HEK293T (cell line): ENCODE measurements around the gene MGMT.

Experiments
- CTCF ChIA-PET: fragments of 350-600 bp; formaldehyde crosslinking; extraction: SDS; loops from one replicate; lab custom pipeline; 2021; ENCODE audit warnings: antibody characterized with exemption, inconsistent platforms; lab: Yijun Ruan, JAX
- POLR2A ChIA-PET: fragments of 350-600 bp; formaldehyde crosslinking; extraction: SDS; loops from one replicate; lab custom pipeline; 2020; ENCODE audit warnings: antibody characterized with exemption, inconsistent platforms; lab: Yijun Ruan, JAX
- DNase-seq: peaks from one replicate; pipeline ENCODE4 v3.0.0; 2012; ENCODE audit warnings: mixed read lengths; ENCODE audit errors: extremely low spot score
- ARNT ChIP-seq: fragments of 450-650 bp; IDR thresholded peaks from 2 replicates; pipeline ENCODE4 v1.6.1; 2017; ENCODE audit warnings: mild to moderate bottlenecking
- BHLHE40 ChIP-seq: fragments of 450-650 bp; IDR thresholded peaks from 2 replicates; pipeline ENCODE4 v1.6.1; 2016; ENCODE audit warnings: mild to moderate bottlenecking, moderate library complexity, borderline replicate concordance
- CTBP1 ChIP-seq: fragments of 450-650 bp; IDR thresholded peaks from 2 replicates; pipeline ENCODE4 v1.6.1; 2016; ENCODE audit warnings: borderline replicate concordance
- ELF4 ChIP-seq: fragments of 450-650 bp; IDR thresholded peaks from 2 replicates; pipeline ENCODE4 v1.6.1; 2017; ENCODE audit warnings: antibody characterized with exemption
- FOXA1 ChIP-seq: fragments of 450-650 bp; IDR thresholded peaks from 2 replicates; pipeline ENCODE4 v1.6.1; 2016; ENCODE audit warnings: mild to moderate bottlenecking
- FOXK2 ChIP-seq: fragments of 450-650 bp; IDR thresholded peaks from 2 replicates; pipeline ENCODE4 v1.6.1; 2016; ENCODE audit warnings: mild to moderate bottlenecking
- FOXM1 ChIP-seq: fragments of 450-650 bp; IDR thresholded peaks from 2 replicates; pipeline ENCODE4 v1.6.1; 2017; ENCODE audit warnings: mild to moderate bottlenecking, borderline replicate concordance
- HDGF ChIP-seq: fragments of 450-650 bp; IDR thresholded peaks from 2 replicates; pipeline ENCODE4 v1.6.1; 2017; ENCODE audit warnings: antibody characterized with exemption, borderline replicate concordance
- L3MBTL2 ChIP-seq: fragments of 450-650 bp; conservative IDR thresholded peaks from 2 replicates; pipeline ENCODE4 v1.6.1; 2016; ENCODE audit warnings: mild to moderate bottlenecking
- LEF1 ChIP-seq: fragments of 450-650 bp; IDR thresholded peaks from 2 replicates; pipeline ENCODE4 v1.6.1; 2017; ENCODE audit warnings: mild to moderate bottlenecking, borderline replicate concordance
- NFRKB ChIP-seq: fragments of 450-650 bp; IDR thresholded peaks from 2 replicates; pipeline ENCODE4 v1.6.1; 2016; ENCODE audit warnings: mild to moderate bottlenecking, moderate library complexity
- PKNOX1 ChIP-seq: fragments of 450-650 bp; IDR thresholded peaks from 2 replicates; pipeline ENCODE4 v1.6.1; 2016
- SP1 ChIP-seq: fragments of 450-650 bp; IDR thresholded peaks from 2 replicates; pipeline ENCODE4 v1.6.1; 2017
- SUZ12 ChIP-seq: fragments of 450-650 bp; IDR thresholded peaks from 2 replicates; pipeline ENCODE4 v1.6.1; 2016; ENCODE audit warnings: mild to moderate bottlenecking
- TARDBP ChIP-seq: fragments of 450-650 bp; IDR thresholded peaks from 2 replicates; pipeline ENCODE4 v1.6.1; 2016
- ZNF384 ChIP-seq: fragments of 450-650 bp; IDR thresholded peaks from 2 replicates; pipeline ENCODE4 v1.6.1; 2016

Gene MGMT

GRCh38 chr10:129514568-129515451 lies 47.8 kb downstream of the MGMT start:
- TF ChIP-seq PKNOX1 (no peak), TARDBP (no peak), ARNT (no peak), SUZ12 (no peak), CTBP1 (no peak), ELF4 (no peak)
- POLR2A ChIA-PET: no interaction called here
- CTCF ChIA-PET: no interaction called here
- no peak for DNase-seq

- TF ChIP-seq LEF1 (no peak), NFRKB (no peak)
- DNase-seq: no peak
- POLR2A ChIA-PET: no interaction called here
- CTCF ChIA-PET: no interaction called here
Observed at GRCh38 chr10:129516846-129517679, 50.0 kb downstream of the MGMT start.

GRCh38 chr10:129517680-129518057 lies 50.6 kb downstream of the MGMT start:
- DNase-seq: no peak
- no peak for TF ChIP-seq HDGF
- no peak for TF ChIP-seq ELF4
- no peak for TF ChIP-seq FOXK2
- no peak for TF ChIP-seq CTBP1
- ChIA-PET CTCF (no interaction called here), POLR2A (no interaction called here)

- TF ChIP-seq BHLHE40: no peak
- no peak for TF ChIP-seq L3MBTL2
- no peak for TF ChIP-seq TARDBP
- no peak for TF ChIP-seq SUZ12
- no peak for TF ChIP-seq FOXK2
- TF ChIP-seq NFRKB: no peak
- TF ChIP-seq PKNOX1: no peak
- TF ChIP-seq FOXA1: no peak
- no peak for TF ChIP-seq LEF1
- TF ChIP-seq SP1: no peak
- no peak for TF ChIP-seq HDGF
- TF ChIP-seq FOXM1: no peak
- no peak for TF ChIP-seq ARNT
- no peak for TF ChIP-seq ELF4
- no peak for TF ChIP-seq ZNF384
- TF ChIP-seq CTBP1: no peak
- POLR2A ChIA-PET: no interaction called here
- no peak for DNase-seq
Observed at GRCh38 chr10:129518793-129519192, 51.8 kb downstream of the MGMT start.

GRCh38 chr10:129520440-129521080 lies 53.5 kb downstream of the MGMT start:
- no peak for DNase-seq
- ChIA-PET CTCF (no interaction called here), POLR2A (no interaction called here)
- TF ChIP-seq NFRKB (no peak), FOXA1 (no peak), TARDBP (no peak), PKNOX1 (no peak), LEF1 (no peak), SUZ12 (no peak), BHLHE40 (no peak), SP1 (no peak), ARNT (no peak), CTBP1 (no peak), HDGF (no peak), L3MBTL2 (no peak), FOXK2 (no peak)

More at GRCh38 chr10:129518793-129519192, 51.8 kb downstream of the MGMT start:
- CTCF ChIA-PET: no interaction called here
